ENCODE results near the gene ATP5ME. TPM values are rescaled to one million over a fixed set of nuclear protein-coding genes. Genes with fewer than 3 reads are reported as not detected.

Gene ATP5ME
- total and polyA plus RNA-seq, 2 of the 13 experiments (the other 11 are each of a cell fraction or from before 2014, with no cell fraction given) = 305 to 753 TPM

DNA sequence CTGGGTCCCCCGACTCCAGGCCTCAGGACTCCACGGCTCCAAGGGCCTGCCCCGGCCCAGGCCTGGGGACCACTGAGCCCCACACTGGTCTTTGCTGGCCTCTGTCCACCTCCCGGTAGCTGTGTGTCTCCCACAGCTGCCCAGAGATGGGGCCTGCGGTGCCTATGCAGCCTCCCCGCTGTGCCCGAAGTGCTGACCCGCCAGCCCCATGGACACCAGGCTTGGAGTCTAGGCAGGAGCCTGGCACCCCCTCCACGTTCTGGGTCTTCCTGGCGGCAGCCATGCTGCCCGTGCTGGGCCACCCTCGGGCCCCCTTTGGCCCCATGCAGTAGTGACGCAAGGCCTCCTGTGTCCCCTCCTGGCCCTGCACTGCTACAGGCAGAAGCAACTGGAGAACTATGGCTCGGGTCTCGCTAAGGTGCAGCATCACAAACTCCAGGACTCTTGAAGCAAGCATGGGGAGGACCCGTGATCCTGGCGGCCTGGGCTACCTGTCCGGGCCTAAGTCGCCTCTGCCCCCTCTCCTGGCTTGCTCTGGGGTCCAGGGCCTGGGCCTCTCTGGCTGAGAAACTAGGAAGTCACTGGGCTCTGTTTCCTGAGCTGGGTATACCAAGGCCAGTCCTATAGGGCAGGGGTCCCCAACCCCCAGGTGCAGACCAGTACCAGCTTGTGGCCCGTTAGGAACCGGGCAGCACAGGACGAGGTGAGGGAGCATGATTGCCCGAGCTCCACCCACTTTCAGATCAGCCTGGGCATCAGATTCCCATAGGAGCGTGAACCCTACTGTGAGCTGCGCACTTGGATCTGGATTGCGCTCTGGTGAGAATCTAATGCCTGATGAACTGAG lies 1.2 kb upstream of the ATP5ME start:
- Histone ChIP-seq H3K9ac (ENCODE audit: insufficient read depth, low read depth, low read length) (peak overlapping the region; percentile 95), H3K9me3 (ENCODE audit: low read length) (no peaks in the 10 kb centered on the region), H3K27ac (ENCODE audit: extremely low read length, insufficient read depth, low read length) (peak overlapping the region; percentile 73), H3K4me3 (replicated peaks in 1 of 3; ENCODE audit: insufficient read depth in 1 of 3, low read depth in 2 of 3, low read length in 3 of 3) (peak overlapping the region; percentile 67 to 90 (median 83)), H3K27me3 (ENCODE audit: control insufficient read depth in 1 of 2, insufficient read depth in 2 of 2, low read length in 2 of 2) (no peaks in the 10 kb centered on the region), H4K20me1 (ENCODE audit: insufficient read depth, low read length) (no peaks in the 10 kb centered on the region; the same call in 1 of the 2 replicates), H3K4me2 (ENCODE audit: low read depth, low read length) (peak overlapping the region; percentile 72), H3K4me1 (ENCODE audit: insufficient read depth, low read length) (peaks cover 70% of the 10 kb centered on the region), H3K36me3 (replicated peaks in 1 of 2; ENCODE audit: control insufficient read depth in 1 of 2, insufficient read depth in 2 of 2, low read length in 2 of 2) (peaks cover 3 to 12% of the 10 kb centered on the region in 2 experiments; a peak in 4 of 5 replicates), H3K79me2 (ENCODE audit: insufficient read depth, low read length) (peaks cover 16% of the 10 kb centered on the region), H2AFZ (ENCODE audit: low read length) (no peak overlapping the region)
- in situ Hi-C loops (cut with HindIII; ENCODE audit: extremely low pct_ligation_motif_present, low pct_unique_long_range_greater_than_20kb) = no loop called here
- ChIA-PET POLR2A (interaction anchor here (1.1 to 1.7 kb wide), 4 partner anchors 12 to 318 kb away, joined by 3 to 14 read pairs (median 6); partner anchors contain the start of gene SLC26A1), CTCF (ENCODE audit: low intra/inter-chr PET ratio, low total read pairs) (no interaction called here)
- FAIRE-seq (no peak), ATAC-seq (peak; percentile 29), DNase-seq (ENCODE audit: low spot score) (no peak)
- intact Hi-C loops (cut with micrococcal nuclease; ENCODE audit: unreplicated experiment) = loop anchor here (2.0 to 10.0 kb wide), 2 partner anchors 200 to 416 kb away; no protein-coding TSS in a partner anchor
- BruUV-seq (replicated peaks) = no TSS peak
- WGBS (ENCODE audit: low lambda C conversion rate) = 0% methylated on average over 1 of the region's 26 CpGs
- TF ChIP-seq SP1 (IDR thresholded peaks at IDR 0.05) (no peak), SP1 (CRISPR knock-in tag; IDR thresholded peaks at IDR 0.05) (0 out of 2 replicates have a peak, but pooled peaks have one; percentile 12), DNMT3B (CRISPR knock-in tag; conservative IDR thresholded peaks at IDR 0.05) (no peak), ZNF224 (CRISPR knock-in tag; IDR thresholded peaks at IDR 0.05) (no peak), SNAI1 (CRISPR knock-in tag; IDR thresholded peaks at IDR 0.05; ENCODE audit: borderline replicate concordance) (peak; percentile 69; the same call in 1 of the 2 replicates), ETV5 (CRISPR knock-in tag; IDR thresholded peaks at IDR 0.05; ENCODE audit: borderline replicate concordance) (0 out of 2 replicates have a peak, but pooled peaks have one; percentile 14), PATZ1 (CRISPR knock-in tag; IDR thresholded peaks at IDR 0.05) (peak; percentile 70), ZNF878 (CRISPR knock-in tag; IDR thresholded peaks at IDR 0.05) (no peak), HDAC2 (CRISPR knock-in tag; IDR thresholded peaks at IDR 0.05) (peak; percentile 17; the same call in 1 of the 2 replicates), ERF (CRISPR knock-in tag; IDR thresholded peaks at IDR 0.05) (peak; percentile 4; the same call in 1 of the 2 replicates), SUZ12 (IDR thresholded peaks at IDR 0.05; ENCODE audit: low read depth, low read length) (no peak), FOXM1 (CRISPR knock-in tag; IDR thresholded peaks at IDR 0.05) (0 out of 2 replicates have a peak, but pooled peaks have one; percentile 41), ZNF235 (CRISPR knock-in tag; IDR thresholded peaks at IDR 0.05; ENCODE audit: borderline replicate concordance) (0 out of 2 replicates have a peak, but pooled peaks have one; percentile 1), KDM2A (CRISPR knock-in tag; IDR thresholded peaks at IDR 0.05; ENCODE audit: borderline replicate concordance, low read depth) (no peak), HNRNPLL (IDR thresholded peaks at IDR 0.05; ENCODE audit: low read depth, low read length, poor library complexity, severe bottlenecking) (peak; percentile 1), ZFY (CRISPR knock-in tag; IDR thresholded peaks at IDR 0.05) (peak; percentile 65), MEIS2 (CRISPR knock-in tag; IDR thresholded peaks at IDR 0.05) (peak; percentile 14; the same call in 1 of the 2 replicates), ZNF788 (CRISPR knock-in tag; IDR thresholded peaks at IDR 0.05; ENCODE audit: borderline replicate concordance) (peak; percentile 65; the same call in 1 of the 2 replicates)
- TF ChIP-seq, protein P1, sequence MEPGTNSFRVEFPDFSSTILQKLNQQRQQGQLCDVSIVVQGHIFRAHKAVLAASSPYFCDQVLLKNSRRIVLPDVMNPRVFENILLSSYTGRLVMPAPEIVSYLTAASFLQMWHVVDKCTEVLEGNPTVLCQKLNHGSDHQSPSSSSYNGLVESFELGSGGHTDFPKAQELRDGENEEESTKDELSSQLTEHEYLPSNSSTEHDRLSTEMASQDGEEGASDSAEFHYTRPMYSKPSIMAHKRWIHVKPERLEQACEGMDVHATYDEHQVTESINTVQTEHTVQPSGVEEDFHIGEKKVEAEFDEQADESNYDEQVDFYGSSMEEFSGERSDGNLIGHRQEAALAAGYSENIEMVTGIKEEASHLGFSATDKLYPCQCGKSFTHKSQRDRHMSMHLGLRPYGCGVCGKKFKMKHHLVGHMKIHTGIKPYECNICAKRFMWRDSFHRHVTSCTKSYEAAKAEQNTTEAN (CRISPR knock-in tag; conservative IDR thresholded peaks at IDR 0.05) = no peak

Data from HepG2 (cell line).